H9 (cell line): ENCODE results near the gene DCDC2C. TPM values are rescaled to one million over a fixed set of nuclear protein-coding genes. Genes with fewer than 3 reads are reported as not detected.

ENCODE experiments used
- DNase-seq: peaks from one replicate; pipeline ENCODE4 v3.0.0-alpha.2; 2017
- H2AFZ ChIP-seq: one replicate; pipeline ENCODE4 v1.6.1; 2013; ENCODE audit warnings: mild to moderate bottlenecking, low read length, control low read depth, moderate library complexity
- H2AK5ac ChIP-seq: 2 replicates; pipeline ENCODE4 v1.6.1; 2013; ENCODE audit warnings: low read length, control low read depth, mixed read lengths; ENCODE audit not compliant: insufficient read length
- H2BK120ac ChIP-seq: one replicate; pipeline ENCODE4 v1.6.1; 2013; ENCODE audit warnings: low read depth, mild to moderate bottlenecking, low read length, control low read depth, inconsistent platforms; ENCODE audit not compliant: poor library complexity, severe bottlenecking
- H2BK12ac ChIP-seq: 2 replicates; pipeline ENCODE4 v1.6.1; 2013; ENCODE audit warnings: low read length, control low read depth, mixed read lengths, low read depth; ENCODE audit not compliant: insufficient read length
- H2BK15ac ChIP-seq: 2 replicates; pipeline ENCODE4 v1.6.1; 2013; ENCODE audit warnings: low read depth, low read length, control low read depth
- H2BK20ac ChIP-seq: one replicate; pipeline ENCODE4 v1.6.1; 2013; ENCODE audit warnings: low read depth, mild to moderate bottlenecking, low read length, control low read depth, inconsistent platforms; ENCODE audit not compliant: poor library complexity, severe bottlenecking
- H2BK5ac ChIP-seq: 2 replicates; pipeline ENCODE4 v1.6.1; 2013; ENCODE audit warnings: low read length, control low read depth, mixed read lengths; ENCODE audit not compliant: insufficient read length
- H3K14ac ChIP-seq: 2 replicates; pipeline ENCODE4 v1.6.1; 2013; ENCODE audit warnings: low read length, control low read depth; ENCODE audit not compliant: insufficient read depth
- H3K18ac ChIP-seq: 2 replicates; pipeline ENCODE4 v1.6.1; 2013; ENCODE audit warnings: low read depth, mild to moderate bottlenecking, mixed read lengths, low read length, control low read depth; ENCODE audit not compliant: insufficient read length
- H3K23ac ChIP-seq: 2 replicates; pipeline ENCODE4 v1.6.1; 2013; ENCODE audit warnings: low read length, control low read depth, mixed read lengths, low read depth; ENCODE audit not compliant: insufficient read length
- H3K23me2 ChIP-seq: 2 replicates; pipeline ENCODE4 v1.6.1; 2013; ENCODE audit warnings: low read depth, mild to moderate bottlenecking, mixed read lengths, low read length, control low read depth; ENCODE audit not compliant: insufficient read length, poor library complexity, severe bottlenecking
- H3K27ac ChIP-seq: 2 replicates; pipeline ENCODE4 v1.5.1; 2013; ENCODE audit warnings: low read length, control low read depth, mixed read lengths, low read depth; ENCODE audit not compliant: insufficient read length
- H3K27me3 ChIP-seq: 2 replicates; pipeline ENCODE4 v1.6.1; 2013; ENCODE audit warnings: low read length, control low read depth, inconsistent platforms; ENCODE audit not compliant: insufficient read depth
- H3K4ac ChIP-seq: 2 replicates; pipeline ENCODE4 v1.6.1; 2013; ENCODE audit warnings: low read depth, mild to moderate bottlenecking, control low read depth, inconsistent platforms, low read length, moderate library complexity
- H3K4me1 ChIP-seq: 2 replicates; pipeline ENCODE4 v1.6.1; 2013; ENCODE audit warnings: low read length, control low read depth, inconsistent platforms; ENCODE audit not compliant: insufficient read depth
- H3K4me2 ChIP-seq: 2 replicates; pipeline ENCODE4 v1.6.1; 2013; ENCODE audit warnings: low read length, control low read depth, mixed read lengths; ENCODE audit not compliant: insufficient read length, insufficient read depth
- H3K56ac ChIP-seq: 2 replicates; pipeline ENCODE4 v1.6.1; 2013; ENCODE audit warnings: low read depth, mild to moderate bottlenecking, mixed read lengths, low read length, control low read depth; ENCODE audit not compliant: insufficient read length
- H3K79me1 ChIP-seq: 2 replicates; pipeline ENCODE4 v1.6.1; 2013; ENCODE audit warnings: low read depth, mild to moderate bottlenecking, moderate library complexity, low read length, control low read depth, inconsistent platforms; ENCODE audit not compliant: insufficient read depth, poor library complexity, severe bottlenecking
- H3K79me2 ChIP-seq: 2 replicates; pipeline ENCODE4 v1.6.1; 2013; ENCODE audit warnings: low read length, control low read depth, inconsistent platforms; ENCODE audit not compliant: insufficient read depth
- H3K9ac ChIP-seq: 2 replicates; pipeline ENCODE4 v1.6.1; 2013; ENCODE audit warnings: low read length, control low read depth, mixed read lengths; ENCODE audit not compliant: insufficient read length; ENCODE audit errors: extremely low read depth
- H3K9me3 ChIP-seq: one replicate; pipeline ENCODE4 v1.6.1; 2013; ENCODE audit warnings: low read depth, low read length, inconsistent platforms; ENCODE audit not compliant: control insufficient read depth
- H3T11ph ChIP-seq: one replicate; pipeline ENCODE4 v1.6.1; 2013; ENCODE audit warnings: mild to moderate bottlenecking, low read length, control low read depth, inconsistent platforms
- H4K20me1 ChIP-seq: one replicate; pipeline ENCODE4 v1.6.1; 2013; ENCODE audit not compliant: control insufficient read depth, insufficient read length, insufficient read depth
- H4K5ac ChIP-seq: 2 replicates; pipeline ENCODE4 v1.6.1; 2013; ENCODE audit warnings: low read depth, mild to moderate bottlenecking, mixed read lengths, low read length, control low read depth; ENCODE audit not compliant: insufficient read length
- H4K8ac ChIP-seq: replicated peaks from 2 replicates; pipeline ENCODE4 v1.6.1; 2013; ENCODE audit warnings: low read length, control low read depth, mixed read lengths, low read depth; ENCODE audit not compliant: insufficient read length
- H4K91ac ChIP-seq: 2 replicates; pipeline ENCODE4 v1.6.1; 2013; ENCODE audit warnings: low read depth, mild to moderate bottlenecking, moderate library complexity, mixed read lengths, low read length, control low read depth; ENCODE audit not compliant: insufficient read length
- H3K27ac Mint-ChIP-seq, 3 experiments: 2 replicates in 2 of 3; 3 replicates in 1 of 3; pipeline ENCODE4 v1.8.0; 2020 to 2021; ENCODE audit warnings: mixed read lengths in 3 of 3, mild to moderate bottlenecking in 1 of 3, moderate library complexity in 1 of 3
- H3K27me3 Mint-ChIP-seq: 2 replicates; pipeline ENCODE4 v1.8.0; 2021; ENCODE audit warnings: low read depth, mild to moderate bottlenecking, moderate library complexity, mixed read lengths
- H3K36me3 Mint-ChIP-seq, 3 experiments: 2 replicates in 2 of 3; 3 replicates in 1 of 3; pipeline ENCODE4 v1.8.0; 2020 to 2021; ENCODE audit warnings: low read depth in 3 of 3, mixed read lengths in 3 of 3; ENCODE audit not compliant: insufficient read depth in 1 of 3
- H3K4me1 Mint-ChIP-seq, 2 experiments: 2 replicates each; pipeline ENCODE4 v1.8.0; 2020; ENCODE audit warnings: mixed read lengths in 2 of 2
- H3K4me3 Mint-ChIP-seq, 2 experiments: 2 replicates in 1 of 2; 3 replicates in 1 of 2; pipeline ENCODE4 v1.8.0; 2020 to 2021; ENCODE audit warnings: mild to moderate bottlenecking in 2 of 2, mixed read lengths in 2 of 2, moderate library complexity in 1 of 2
- H3K9me3 Mint-ChIP-seq, 2 experiments: 2 replicates in 1 of 2; 3 replicates in 1 of 2; pipeline ENCODE4 v1.8.0; 2020; ENCODE audit warnings: mild to moderate bottlenecking in 2 of 2, mixed read lengths in 2 of 2, moderate library complexity in 1 of 2
- WGBS: extraction: QIAGEN DNeasy Blood & Tissue Kit; methylation state at CpG from one replicate; pipeline ENCODE4 v1.1.7; 2013; ENCODE audit warnings: missing lambda C conversion rate, low lambda C conversion rate, mixed read lengths; ENCODE audit not compliant: insufficient read length; ENCODE audit errors: extremely low coverage; 5-methylcytosine and 5-hydroxymethylcytosine counted together
- total RNA-seq: library from RNA; stranded (reverse); gene quantifications from 2 replicates; pipeline ENCODE4 v1.2.1, GENCODE V29; 2021
- TF ChIP-seq, protein P1 (sequence below): fragments of 200-600 bp; sonication (generic); conservative IDR thresholded peaks from 3 replicates; pipeline ENCODE4 v1.8.0; 2021; ENCODE audit warnings: antibody characterized with exemption, mild to moderate bottlenecking

Gene DCDC2C
- total RNA-seq, 1 experiment from 2014 or later: not detected

DNA sequence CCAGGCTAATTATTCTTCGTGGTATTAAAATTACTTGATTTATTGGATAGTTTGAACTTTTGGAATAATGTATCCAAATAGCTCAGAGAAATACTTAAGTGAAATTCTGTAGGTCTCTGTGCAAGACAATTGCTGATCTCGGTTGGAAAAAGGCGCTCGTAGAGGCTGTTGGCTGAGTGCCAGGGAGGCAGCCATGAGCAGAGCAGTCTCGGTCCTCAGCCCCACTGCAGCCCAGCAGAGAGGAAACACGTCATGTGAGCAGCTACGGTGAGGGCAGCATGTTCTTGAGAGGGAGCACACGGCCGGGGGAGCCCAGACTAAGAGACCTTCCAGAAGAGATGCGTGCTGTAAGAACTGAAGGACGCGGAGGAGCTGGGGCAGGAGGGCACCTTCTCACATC lies 42.5 kb downstream of the DCDC2C start:
- Histone ChIP-seq H2BK120ac (no peak overlapping the region), H3K27ac (no peak overlapping the region)

More for the DNA sequence above, 42.5 kb downstream of the DCDC2C start:
- WGBS: no CpG with 5 or more reads among the region's 12 CpGs
- no peak for DNase-seq
- H3T11ph ChIP-seq: no peak overlapping the region
- Mint-ChIP-seq H3K27me3 (peaks cover 12% of the 10 kb centered on the region), H3K9me3 (no peaks in the 10 kb centered on the region), H3K4me3 (no peak overlapping the region), H3K4me1 (no peaks in the 10 kb centered on the region; a peak in 1 of 4 replicates), H3K36me3 (no peaks in the 10 kb centered on the region; a peak in 1 of 7 replicates), H3K27ac (peak overlapping the region in 1 of 3 experiments; percentile 66; a peak in 1 of 7 replicates)
- H3K9me3 ChIP-seq: no peaks in the 10 kb centered on the region
- H2BK12ac ChIP-seq: no peak overlapping the region
- H3K23ac ChIP-seq: no peak overlapping the region
- no peak overlapping the region for H2BK20ac ChIP-seq
- no peak overlapping the region for H4K5ac ChIP-seq
- H2AK5ac ChIP-seq: no peak overlapping the region
- no peak overlapping the region for H3K18ac ChIP-seq
- no peak overlapping the region for H4K91ac ChIP-seq
- H3K9ac ChIP-seq: no peak overlapping the region
- H2BK5ac ChIP-seq: no peak overlapping the region
- no peak overlapping the region for H2BK15ac ChIP-seq
- TF ChIP-seq, protein P1, sequence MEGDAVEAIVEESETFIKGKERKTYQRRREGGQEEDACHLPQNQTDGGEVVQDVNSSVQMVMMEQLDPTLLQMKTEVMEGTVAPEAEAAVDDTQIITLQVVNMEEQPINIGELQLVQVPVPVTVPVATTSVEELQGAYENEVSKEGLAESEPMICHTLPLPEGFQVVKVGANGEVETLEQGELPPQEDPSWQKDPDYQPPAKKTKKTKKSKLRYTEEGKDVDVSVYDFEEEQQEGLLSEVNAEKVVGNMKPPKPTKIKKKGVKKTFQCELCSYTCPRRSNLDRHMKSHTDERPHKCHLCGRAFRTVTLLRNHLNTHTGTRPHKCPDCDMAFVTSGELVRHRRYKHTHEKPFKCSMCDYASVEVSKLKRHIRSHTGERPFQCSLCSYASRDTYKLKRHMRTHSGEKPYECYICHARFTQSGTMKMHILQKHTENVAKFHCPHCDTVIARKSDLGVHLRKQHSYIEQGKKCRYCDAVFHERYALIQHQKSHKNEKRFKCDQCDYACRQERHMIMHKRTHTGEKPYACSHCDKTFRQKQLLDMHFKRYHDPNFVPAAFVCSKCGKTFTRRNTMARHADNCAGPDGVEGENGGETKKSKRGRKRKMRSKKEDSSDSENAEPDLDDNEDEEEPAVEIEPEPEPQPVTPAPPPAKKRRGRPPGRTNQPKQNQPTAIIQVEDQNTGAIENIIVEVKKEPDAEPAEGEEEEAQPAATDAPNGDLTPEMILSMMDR: no peak
- H3K4me1 ChIP-seq: no peaks in the 10 kb centered on the region
- no peak overlapping the region for H4K8ac ChIP-seq
- no peak overlapping the region for H2AFZ ChIP-seq
- H3K79me1 ChIP-seq: no peaks in the 10 kb centered on the region
- H3K56ac ChIP-seq: no peak overlapping the region
- no peaks in the 10 kb centered on the region for H3K23me2 ChIP-seq
- H3K27me3 ChIP-seq: no peaks in the 10 kb centered on the region
- H3K4ac ChIP-seq: no peak overlapping the region
- no peak overlapping the region for H3K14ac ChIP-seq
- no peak overlapping the region for H3K4me2 ChIP-seq
- no peaks in the 10 kb centered on the region for H3K79me2 ChIP-seq
- no peaks in the 10 kb centered on the region for H4K20me1 ChIP-seq
